Left kidney (tissue), 2 donors: ENCODE measurements around the gene OR8B8. TPM values are rescaled to one million over a fixed set of nuclear protein-coding genes. Genes with fewer than 3 reads are reported as not detected.
"Not testable (repeated sequence)": the region's sequence is repeated elsewhere in the genome, so short reads cannot be mapped to it uniquely, and the experiment has no call there.

Experiments
- DNase-seq: peaks from one replicate; pipeline ENCODE4 v3.0.0-alpha.2; 2013
- polyA plus RNA-seq: library from polyadenylated mRNA; unstranded; fragments of 120-200 nt; gene quantifications from one replicate; pipeline ENCODE4 v1.2.1, GENCODE V29; 2013; ENCODE audit not compliant: insufficient read length

The OR8B8 gene
- polyA plus RNA-seq, 1 donor: not detected

- DNase-seq: no peak
Observed at GRCh38 chr11:124441519-124441918, 4.0 kb downstream of the OR8B8 start.

- DNase-seq: no peak
Observed at GRCh38 chr11:124441081-124441480, 4.4 kb downstream of the OR8B8 start.

GRCh38 chr11:124440608-124441007, 4.9 kb downstream of the OR8B8 start:
- DNase-seq: no peak

- no peak for DNase-seq
Observed at GRCh38 chr11:124434699-124435098, 10.8 kb downstream of the OR8B8 start.

DNA sequence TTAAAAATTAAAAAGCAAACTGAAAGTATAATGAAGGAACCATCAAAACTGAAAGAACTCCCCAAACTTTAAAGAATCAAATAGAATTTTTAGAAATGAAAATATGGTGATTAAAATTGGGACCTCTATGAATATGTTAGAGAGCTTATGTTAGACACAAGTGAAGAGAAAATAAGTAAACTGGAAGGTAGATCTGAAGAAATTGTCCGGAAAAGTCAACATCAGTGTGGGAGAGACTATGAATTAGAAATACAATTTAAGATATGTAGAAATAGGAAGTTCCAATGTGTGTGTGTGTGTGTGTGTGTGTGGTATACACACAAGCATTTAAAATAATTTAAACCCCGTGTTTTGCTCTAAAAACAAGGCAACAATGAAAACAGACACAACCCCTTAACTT, 15.9 kb downstream of the OR8B8 start:
- DNase-seq: no peak

GRCh38 chr11:124424384-124424921, 21.0 kb downstream of the OR8B8 start, which contains the start of gene OR8B4:
TSS of gene OR8B4 (minus strand) at chr11:124424871. CDS start at chr11:124424871, 0 bp downstream.
- DNase-seq: no peak

DNA sequence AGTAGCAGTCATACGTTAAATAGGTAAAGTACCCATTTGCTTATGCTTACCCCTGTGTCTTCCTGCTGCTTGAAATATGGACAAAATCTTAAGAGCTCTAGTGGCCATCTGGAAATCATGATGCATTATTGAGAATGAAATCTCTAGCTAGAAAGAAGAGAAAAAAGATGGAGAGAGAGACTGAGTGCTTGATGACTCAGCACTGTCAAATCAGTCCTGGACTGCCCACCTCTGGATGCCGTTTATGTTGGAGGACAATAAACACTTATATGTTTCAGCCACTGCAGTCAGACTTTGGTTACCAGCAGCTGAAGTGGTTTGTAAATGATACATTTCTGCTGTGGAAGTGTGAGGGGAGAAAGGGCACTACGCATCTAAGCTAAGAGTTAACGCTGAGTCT, 24.5 kb downstream of the OR8B8 start:
- no peak for DNase-seq

DNA sequence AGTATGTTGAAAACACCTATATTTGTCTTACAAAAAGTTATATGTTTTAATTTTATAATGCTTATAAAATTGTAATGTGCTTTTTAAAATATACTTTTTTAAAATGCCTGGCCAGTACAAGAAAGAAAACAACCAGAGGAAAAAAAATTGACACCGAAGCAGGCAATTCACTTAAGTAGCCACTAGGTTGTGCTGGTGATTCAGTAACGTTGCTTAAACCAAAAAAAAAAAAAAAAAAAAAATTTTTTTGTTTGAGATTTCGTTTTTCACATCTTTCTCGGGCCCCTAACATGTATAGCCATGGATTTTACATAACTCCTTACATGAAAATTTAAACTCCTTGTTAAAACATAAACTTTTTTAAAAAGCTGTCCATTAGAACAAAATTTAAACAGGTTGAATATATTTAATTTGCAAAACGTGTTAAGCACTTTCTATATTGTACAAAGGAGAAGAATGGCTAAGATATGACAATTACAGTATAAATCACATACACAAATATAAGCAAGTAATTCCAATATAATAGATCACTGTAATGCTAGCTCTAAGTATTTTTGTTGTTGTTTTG, 30.1 kb downstream of the OR8B8 start:
- peak; percentile 17 for DNase-seq

DNA sequence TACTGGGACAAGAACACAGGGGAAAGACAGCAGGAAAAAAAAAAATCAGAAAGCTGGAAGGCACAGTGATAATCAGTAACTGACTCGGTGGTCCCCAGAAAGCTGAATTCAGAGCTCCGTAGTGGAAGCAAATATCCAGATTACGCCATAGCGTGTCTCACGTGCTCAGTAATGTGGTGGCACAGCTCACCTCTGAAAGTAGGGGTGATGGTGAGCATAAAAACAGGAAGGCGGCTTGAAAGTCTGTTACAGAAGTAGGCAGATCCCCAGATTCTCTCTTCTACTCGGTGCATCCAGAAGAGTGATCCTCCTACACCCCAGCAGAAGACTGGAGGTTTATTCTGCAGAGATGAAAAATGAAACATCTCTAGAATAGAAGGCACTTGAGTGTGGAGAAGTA, 35.6 kb downstream of the OR8B8 start:
- DNase-seq: no peak

DNA sequence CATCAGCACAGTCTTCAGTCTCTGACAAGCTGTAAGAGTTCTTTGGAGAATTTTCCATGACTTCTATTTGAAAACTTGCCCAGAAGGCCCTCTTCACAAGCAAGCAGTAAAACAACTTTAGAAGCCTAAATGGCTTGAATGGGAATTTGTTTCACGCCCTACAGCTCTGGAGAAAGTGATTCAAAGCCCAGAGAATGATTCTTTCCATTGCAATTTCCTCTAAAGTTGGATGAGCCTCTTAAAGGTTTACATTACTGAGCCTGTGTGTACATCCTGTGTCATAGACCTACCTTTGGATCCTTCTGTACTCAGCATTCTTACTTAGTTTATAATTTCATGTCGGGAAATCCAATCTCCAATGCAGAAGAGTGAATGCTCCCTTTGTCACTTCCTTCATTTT, 39.9 kb downstream of the OR8B8 start:
- DNase-seq: peak; percentile 7

- DNase-seq: not testable (repeated sequence)
Observed at GRCh38 chr11:124403186-124403585, 42.3 kb downstream of the OR8B8 start.

DNA sequence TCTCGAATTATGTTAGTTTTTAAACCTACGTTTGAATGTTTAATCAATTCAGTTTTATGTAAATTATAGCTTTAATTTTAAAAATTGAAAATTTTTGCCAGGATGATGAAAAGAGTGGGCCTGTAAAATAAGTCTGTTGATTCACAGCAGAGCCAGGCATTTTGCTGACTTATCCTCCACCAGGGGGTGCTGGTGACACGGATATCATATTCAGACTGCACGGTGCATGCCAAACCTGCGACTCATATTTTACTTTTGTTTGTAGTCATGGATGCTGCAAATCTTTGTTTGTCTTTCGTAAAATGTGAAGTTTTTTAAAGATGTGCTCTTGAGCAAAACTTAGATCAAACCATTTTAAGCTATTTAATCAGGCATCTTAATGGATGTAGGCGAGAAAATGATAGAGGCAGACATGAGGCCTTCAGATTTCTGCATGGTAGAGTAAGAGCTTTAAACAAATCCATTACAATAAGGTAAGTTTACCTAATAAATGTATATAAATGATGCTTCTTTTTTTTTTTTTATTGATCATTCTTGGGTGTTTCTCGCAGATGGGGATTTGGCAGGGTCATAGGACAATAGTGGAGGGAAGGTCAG, 43.1 kb downstream of the OR8B8 start:
- DNase-seq: peak; percentile 56

GRCh38 chr11:124398924-124399323, 46.6 kb downstream of the OR8B8 start, which contains the start of gene OR8B3:
TSS of gene OR8B3 (minus strand) at chr11:124399024. CDS start at chr11:124397351, 1,673 bp downstream.
- DNase-seq: no peak

GRCh38 chr11:124396847-124397246, 48.6 kb downstream of the OR8B8 start:
- not testable (repeated sequence) for DNase-seq

GRCh38 chr11:124394408-124394807, 51.1 kb downstream of the OR8B8 start:
- DNase-seq: no peak

Other genes with a start within 250 kb of the OR8B8 start
- not detected for gene OR8G1, start 204.6 kb downstream of the OR8B8 start, polyA plus RNA-seq
- gene OR8G5, start 189.3 kb downstream of the OR8B8 start, polyA plus RNA-seq: not detected
- gene OR8D1, start 131.7 kb downstream of the OR8B8 start, polyA plus RNA-seq: not detected
- not detected for gene OR8D2, start 125.5 kb downstream of the OR8B8 start, polyA plus RNA-seq
- not detected for gene OR8B2, start 61.2 kb downstream of the OR8B8 start, polyA plus RNA-seq
- not detected for gene OR8B3, start 46.7 kb downstream of the OR8B8 start, polyA plus RNA-seq
- gene OR8B4, start 20.8 kb downstream of the OR8B8 start, polyA plus RNA-seq: not detected
- gene OR8B12, start 98.0 kb upstream of the OR8B8 start, polyA plus RNA-seq: not detected
- 0.05 TPM for gene OR8A1, start 124.3 kb upstream of the OR8B8 start, polyA plus RNA-seq
- not detected for gene PANX3, start 165.7 kb upstream of the OR8B8 start, polyA plus RNA-seq
- 38.8 TPM for gene TBRG1, start 177.2 kb upstream of the OR8B8 start, polyA plus RNA-seq
- 31.5 TPM for gene SIAE, start 228.0 kb upstream of the OR8B8 start, polyA plus RNA-seq
- 25.3 TPM for gene SPA17, start 228.2 kb upstream of the OR8B8 start, polyA plus RNA-seq